ENCODE data around the gene TMX2. TPM values are rescaled to one million over a fixed set of nuclear protein-coding genes. Genes with fewer than 3 reads are reported as not detected.
A peak's percentile ranks its signal among the peaks of the same experiment; 100 is the strongest.

TMX2 gene
- total RNA-seq, 1 experiment from 2014 or later, result 151 TPM

DNA sequence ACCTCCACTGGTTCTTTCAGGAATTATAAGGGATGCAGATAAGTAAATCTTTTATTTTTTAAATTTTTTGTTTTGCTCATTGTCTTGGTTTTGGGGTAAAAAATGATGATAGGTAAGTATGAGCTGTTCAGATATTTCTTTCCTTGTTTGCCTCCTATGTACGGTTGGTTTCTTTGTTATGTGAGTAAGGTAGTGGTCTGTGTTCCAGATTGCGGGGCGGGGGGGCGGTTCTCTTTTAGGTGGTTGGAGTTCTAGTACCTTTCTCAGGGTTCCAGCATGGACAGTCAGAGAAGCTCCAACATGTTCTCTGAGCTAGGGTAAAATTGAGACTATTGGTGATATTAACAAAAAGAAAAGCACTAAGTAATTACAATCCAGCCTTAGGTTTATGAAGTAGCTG is 51.6 kb downstream of the TMX2 start:
- Histone ChIP-seq H3K27me3 (ENCODE audit: control insufficient read depth, insufficient read depth, low read length) (no peaks in the 10 kb centered on the region), H3K9me3 (ENCODE audit: control insufficient read depth, insufficient read depth, low read depth, low read length) (no peaks in the 10 kb centered on the region), H3K36me3 (ENCODE audit: control insufficient read depth, insufficient read depth, low read length) (peaks cover 8% of the 10 kb centered on the region; the same call in 1 of the 2 replicates), H3K4me1 (ENCODE audit: control insufficient read depth, insufficient read depth, low read length) (peaks cover 25% of the 10 kb centered on the region), H3K4me3 (ENCODE audit: low read depth in 2 of 2, low read length in 2 of 2) (peak overlapping the region; percentile 90 to 99), H3K27ac (ENCODE audit: low read length) (peak overlapping the region; percentile 99)
- ATAC-seq (no peak), DNase-seq (ENCODE audit: low read depth, low spot score) (no peak)
- intact Hi-C loops (cut with micrococcal nuclease; ENCODE audit: unreplicated experiment), result no loop called here
- ChIA-PET CTCF (interaction anchor here (1.2 kb wide), 1 partner anchor 14 kb away, joined by 3 read pairs; no protein-coding TSS in a partner anchor), POLR2A (interaction anchor here (0.5 to 4.7 kb wide), 2 partner anchors 9 to 14 kb away, joined by 7 to 22 read pairs; no protein-coding TSS in a partner anchor)
- in situ Hi-C loops (cut with HindIII; ENCODE audit: low pct_unique_long_range_greater_than_20kb, low sequenced_read_pairs), result no loop called here
- TF ChIP-seq POLR2AphosphoS5 (IDR thresholded peaks at IDR 0.05; ENCODE audit: low read depth, low read length) (no peak), SIN3A (IDR thresholded peaks at IDR 0.05; ENCODE audit: borderline replicate concordance, insufficient read depth, low read depth, low read length) (no peak), TCF7L2 (IDR thresholded peaks at IDR 0.05; ENCODE audit: low read depth, low read length) (no peak)
- TF ChIP-seq, protein P1, sequence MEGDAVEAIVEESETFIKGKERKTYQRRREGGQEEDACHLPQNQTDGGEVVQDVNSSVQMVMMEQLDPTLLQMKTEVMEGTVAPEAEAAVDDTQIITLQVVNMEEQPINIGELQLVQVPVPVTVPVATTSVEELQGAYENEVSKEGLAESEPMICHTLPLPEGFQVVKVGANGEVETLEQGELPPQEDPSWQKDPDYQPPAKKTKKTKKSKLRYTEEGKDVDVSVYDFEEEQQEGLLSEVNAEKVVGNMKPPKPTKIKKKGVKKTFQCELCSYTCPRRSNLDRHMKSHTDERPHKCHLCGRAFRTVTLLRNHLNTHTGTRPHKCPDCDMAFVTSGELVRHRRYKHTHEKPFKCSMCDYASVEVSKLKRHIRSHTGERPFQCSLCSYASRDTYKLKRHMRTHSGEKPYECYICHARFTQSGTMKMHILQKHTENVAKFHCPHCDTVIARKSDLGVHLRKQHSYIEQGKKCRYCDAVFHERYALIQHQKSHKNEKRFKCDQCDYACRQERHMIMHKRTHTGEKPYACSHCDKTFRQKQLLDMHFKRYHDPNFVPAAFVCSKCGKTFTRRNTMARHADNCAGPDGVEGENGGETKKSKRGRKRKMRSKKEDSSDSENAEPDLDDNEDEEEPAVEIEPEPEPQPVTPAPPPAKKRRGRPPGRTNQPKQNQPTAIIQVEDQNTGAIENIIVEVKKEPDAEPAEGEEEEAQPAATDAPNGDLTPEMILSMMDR (IDR thresholded peaks at IDR 0.05), result no peak
- TF ChIP-seq, protein P2, sequence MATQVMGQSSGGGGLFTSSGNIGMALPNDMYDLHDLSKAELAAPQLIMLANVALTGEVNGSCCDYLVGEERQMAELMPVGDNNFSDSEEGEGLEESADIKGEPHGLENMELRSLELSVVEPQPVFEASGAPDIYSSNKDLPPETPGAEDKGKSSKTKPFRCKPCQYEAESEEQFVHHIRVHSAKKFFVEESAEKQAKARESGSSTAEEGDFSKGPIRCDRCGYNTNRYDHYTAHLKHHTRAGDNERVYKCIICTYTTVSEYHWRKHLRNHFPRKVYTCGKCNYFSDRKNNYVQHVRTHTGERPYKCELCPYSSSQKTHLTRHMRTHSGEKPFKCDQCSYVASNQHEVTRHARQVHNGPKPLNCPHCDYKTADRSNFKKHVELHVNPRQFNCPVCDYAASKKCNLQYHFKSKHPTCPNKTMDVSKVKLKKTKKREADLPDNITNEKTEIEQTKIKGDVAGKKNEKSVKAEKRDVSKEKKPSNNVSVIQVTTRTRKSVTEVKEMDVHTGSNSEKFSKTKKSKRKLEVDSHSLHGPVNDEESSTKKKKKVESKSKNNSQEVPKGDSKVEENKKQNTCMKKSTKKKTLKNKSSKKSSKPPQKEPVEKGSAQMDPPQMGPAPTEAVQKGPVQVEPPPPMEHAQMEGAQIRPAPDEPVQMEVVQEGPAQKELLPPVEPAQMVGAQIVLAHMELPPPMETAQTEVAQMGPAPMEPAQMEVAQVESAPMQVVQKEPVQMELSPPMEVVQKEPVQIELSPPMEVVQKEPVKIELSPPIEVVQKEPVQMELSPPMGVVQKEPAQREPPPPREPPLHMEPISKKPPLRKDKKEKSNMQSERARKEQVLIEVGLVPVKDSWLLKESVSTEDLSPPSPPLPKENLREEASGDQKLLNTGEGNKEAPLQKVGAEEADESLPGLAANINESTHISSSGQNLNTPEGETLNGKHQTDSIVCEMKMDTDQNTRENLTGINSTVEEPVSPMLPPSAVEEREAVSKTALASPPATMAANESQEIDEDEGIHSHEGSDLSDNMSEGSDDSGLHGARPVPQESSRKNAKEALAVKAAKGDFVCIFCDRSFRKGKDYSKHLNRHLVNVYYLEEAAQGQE (IDR thresholded peaks at IDR 0.05; ENCODE audit: insufficient read depth in 1 of 2, low read depth in 2 of 2, low read length in 1 of 2), result no peak
- BruUV-seq (replicated peaks), result no TSS peak

DNA sequence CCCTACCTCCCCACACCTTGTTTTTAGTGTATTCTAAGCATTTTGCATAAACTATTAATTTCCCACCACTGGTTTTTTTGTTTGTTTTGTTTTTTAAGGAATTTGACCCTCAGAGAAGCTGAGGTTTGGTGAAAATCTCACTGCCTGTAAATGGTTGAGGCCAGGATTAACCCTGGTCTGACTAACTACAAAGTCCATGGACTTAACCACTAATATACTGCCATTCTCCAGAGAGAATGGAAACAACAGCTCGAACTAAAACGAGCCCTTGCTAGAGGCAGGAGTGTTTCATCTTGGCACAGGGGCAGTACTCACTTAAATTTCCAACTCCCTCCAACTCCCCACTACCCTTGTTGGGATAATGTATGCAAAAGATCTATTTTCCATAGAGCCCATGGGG is 52.2 kb downstream of the TMX2 start:
- ChIA-PET CTCF (no interaction called here), POLR2A (interaction anchor here (0.5 to 4.7 kb wide), 2 partner anchors 9 to 14 kb away, joined by 7 to 22 read pairs; no protein-coding TSS in a partner anchor)
- Histone ChIP-seq H3K27me3 (ENCODE audit: control insufficient read depth, insufficient read depth, low read length) (no peaks in the 10 kb centered on the region), H3K36me3 (ENCODE audit: control insufficient read depth, insufficient read depth, low read length) (peaks cover 8% of the 10 kb centered on the region; the same call in 1 of the 2 replicates), H3K9me3 (ENCODE audit: control insufficient read depth, insufficient read depth, low read depth, low read length) (no peaks in the 10 kb centered on the region), H3K4me3 (ENCODE audit: low read depth in 2 of 2, low read length in 2 of 2) (peak overlapping the region; percentile 90 to 99), H3K4me1 (ENCODE audit: control insufficient read depth, insufficient read depth, low read length) (peaks cover 25% of the 10 kb centered on the region), H3K27ac (ENCODE audit: low read length) (peak overlapping the region; percentile 99)
- in situ Hi-C loops (cut with HindIII; ENCODE audit: low pct_unique_long_range_greater_than_20kb, low sequenced_read_pairs), result no loop called here
- BruUV-seq (replicated peaks), result no TSS peak
- no peak for DNase-seq (ENCODE audit: low read depth, low spot score)
- intact Hi-C loops (cut with micrococcal nuclease; ENCODE audit: unreplicated experiment), result no loop called here
- TF ChIP-seq POLR2AphosphoS5 (IDR thresholded peaks at IDR 0.05; ENCODE audit: low read depth, low read length), result no peak
- no peak for TF ChIP-seq SIN3A (IDR thresholded peaks at IDR 0.05; ENCODE audit: borderline replicate concordance, insufficient read depth, low read depth, low read length)
- TF ChIP-seq, protein P2 (IDR thresholded peaks at IDR 0.05; ENCODE audit: insufficient read depth in 1 of 2, low read depth in 2 of 2, low read length in 1 of 2), result no peak
- TF ChIP-seq, protein P1 (IDR thresholded peaks at IDR 0.05), result no peak
- TF ChIP-seq TCF7L2 (IDR thresholded peaks at IDR 0.05; ENCODE audit: low read depth, low read length), result no peak
- ATAC-seq, result no peak
